ENCODE data around the gene ASIC4. TPM values are rescaled to one million over a fixed set of nuclear protein-coding genes. Genes with fewer than 3 reads are reported as not detected.

The ASIC4 gene, protein sequence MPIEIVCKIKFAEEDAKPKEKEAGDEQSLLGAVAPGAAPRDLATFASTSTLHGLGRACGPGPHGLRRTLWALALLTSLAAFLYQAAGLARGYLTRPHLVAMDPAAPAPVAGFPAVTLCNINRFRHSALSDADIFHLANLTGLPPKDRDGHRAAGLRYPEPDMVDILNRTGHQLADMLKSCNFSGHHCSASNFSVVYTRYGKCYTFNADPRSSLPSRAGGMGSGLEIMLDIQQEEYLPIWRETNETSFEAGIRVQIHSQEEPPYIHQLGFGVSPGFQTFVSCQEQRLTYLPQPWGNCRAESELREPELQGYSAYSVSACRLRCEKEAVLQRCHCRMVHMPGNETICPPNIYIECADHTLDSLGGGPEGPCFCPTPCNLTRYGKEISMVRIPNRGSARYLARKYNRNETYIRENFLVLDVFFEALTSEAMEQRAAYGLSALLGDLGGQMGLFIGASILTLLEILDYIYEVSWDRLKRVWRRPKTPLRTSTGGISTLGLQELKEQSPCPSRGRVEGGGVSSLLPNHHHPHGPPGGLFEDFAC
- 0.32 TPM in 1 of 2 replicates, not detected in the other for total RNA-seq (2014; rRNA removed; shearing (Covaris generic); ENCODE audit: low replicate concordance)

DNA sequence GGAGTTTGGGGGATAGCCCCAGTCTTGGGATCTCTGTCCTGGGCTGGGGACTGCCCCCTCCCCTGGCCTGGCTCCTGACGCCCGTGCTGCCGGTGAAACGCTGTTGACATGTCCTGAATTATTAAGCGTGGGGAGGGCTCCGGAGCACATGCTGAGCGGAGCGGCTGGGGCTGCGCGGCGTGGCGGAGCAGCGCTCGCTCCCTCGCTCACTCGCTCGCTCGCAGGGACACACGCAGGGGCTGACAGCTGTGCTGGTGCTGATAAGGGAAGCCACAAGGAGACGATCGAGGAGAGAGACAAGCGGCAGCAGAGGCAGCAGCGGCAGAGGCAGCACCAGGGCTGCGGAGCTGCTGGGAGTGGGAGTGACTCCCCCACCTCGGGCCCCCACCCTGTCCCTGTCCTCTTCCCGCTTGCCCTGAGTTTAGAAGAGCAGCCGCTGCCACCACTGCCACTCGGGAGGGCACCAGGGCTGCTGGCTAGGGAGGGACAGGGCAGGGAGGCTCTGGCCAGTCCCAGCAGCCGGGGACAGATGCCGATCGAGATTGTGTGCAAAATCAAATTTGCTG lies at the start of gene ASIC4:
TSS of gene ASIC4 (plus strand) at position 287 of the 566 bp plus-strand sequence. CDS start at position 530, 243 bp downstream.
- no peaks in the 10 kb centered on the region for H3K9me2 ChIP-seq (replicated peaks; ENCODE audit: insufficient read depth, low read length)
- DNase-seq, result no peak
- H3K27me3 ChIP-seq (ENCODE audit: low read length), result no peaks in the 10 kb centered on the region
- 0 out of 2 replicates have a peak, but pooled peaks cover 4% of the 10 kb centered on the region for H4K20me1 ChIP-seq (ENCODE audit: insufficient read depth, low read depth, low read length)
- H3K4me3 ChIP-seq (ENCODE audit: low read length), result no peak within 1 kb of the TSS
- H3K9me3 ChIP-seq (ENCODE audit: low read length), result no peaks in the 10 kb centered on the region
- H2AFZ ChIP-seq (ENCODE audit: low read length), result no peak within 1 kb of the TSS
- no peaks in the 10 kb centered on the region for H3K79me2 ChIP-seq (ENCODE audit: low read length)
- no peak within 1 kb of the TSS for H3K4me2 ChIP-seq (ENCODE audit: low read depth, low read length, poor library complexity, severe bottlenecking)
- no peak within 1 kb of the TSS for H3K27ac ChIP-seq (ENCODE audit: low read length)
- H3K4me1 ChIP-seq (ENCODE audit: low read length), result peaks cover 29% of the 10 kb centered on the region
- no peak within 1 kb of the TSS for H3K9ac ChIP-seq (ENCODE audit: low read length)
- no peaks in the 10 kb centered on the region for H3K36me3 ChIP-seq (ENCODE audit: insufficient read depth, low read length)

DNA sequence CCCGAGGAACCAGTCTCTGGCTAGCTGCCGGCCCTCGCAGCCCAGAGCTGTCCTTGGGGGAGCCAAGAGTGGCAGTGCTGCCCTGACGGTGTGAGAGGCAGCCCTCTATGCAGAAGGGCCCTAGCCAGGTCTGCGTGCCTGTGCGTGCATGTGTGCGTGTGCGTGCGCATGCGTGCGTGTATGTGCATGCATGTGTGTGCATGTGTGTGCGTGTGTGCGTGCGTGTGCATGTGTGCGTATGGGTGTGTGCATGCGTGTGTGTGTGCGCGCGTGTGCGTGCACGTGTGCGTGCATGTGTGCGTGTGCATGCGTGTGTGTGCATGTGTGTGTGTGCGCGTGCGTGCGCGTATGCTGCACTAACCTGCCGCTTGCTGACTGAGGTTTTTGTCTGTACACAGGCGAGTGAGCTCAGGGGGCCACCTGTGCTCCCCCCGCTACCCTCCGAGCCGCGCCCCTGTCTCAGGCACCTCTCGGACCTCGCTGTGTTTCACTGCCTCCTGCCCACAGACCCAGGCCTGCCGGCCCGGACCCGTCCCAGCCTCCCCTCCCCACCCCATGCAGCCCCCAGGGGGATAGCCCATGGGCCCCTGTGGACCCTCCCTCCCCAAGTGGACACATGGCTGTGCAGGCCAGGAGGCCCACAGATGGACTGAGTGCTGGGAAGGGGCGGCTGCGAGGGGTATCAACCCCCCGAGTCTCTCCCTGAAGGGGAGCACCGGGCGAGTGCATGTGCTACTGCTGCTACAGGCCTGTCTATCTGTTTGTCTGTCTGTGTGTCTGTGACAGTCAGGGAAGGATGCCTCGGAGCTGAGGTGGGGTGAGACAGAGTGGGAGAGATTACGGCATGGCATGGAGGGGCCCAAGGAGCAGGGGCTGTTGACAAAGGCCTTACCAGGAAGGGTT lies 48.4 kb upstream of the ASIC4 start:
- Histone ChIP-seq H3K9me3 (ENCODE audit: low read length) (no peaks in the 10 kb centered on the region), H4K20me1 (ENCODE audit: insufficient read depth, low read depth, low read length) (no peaks in the 10 kb centered on the region), H3K9ac (ENCODE audit: low read length) (no peak overlapping the region), H3K27me3 (ENCODE audit: low read length) (no peaks in the 10 kb centered on the region), H2AFZ (ENCODE audit: low read length) (no peak overlapping the region), H3K4me3 (ENCODE audit: low read length) (no peak overlapping the region), H3K36me3 (ENCODE audit: insufficient read depth, low read length) (no peaks in the 10 kb centered on the region), H3K4me1 (ENCODE audit: low read length) (no peaks in the 10 kb centered on the region), H3K27ac (ENCODE audit: low read length) (no peak overlapping the region), H3K79me2 (ENCODE audit: low read length) (no peaks in the 10 kb centered on the region), H3K9me2 (replicated peaks; ENCODE audit: insufficient read depth, low read length) (no peaks in the 10 kb centered on the region), H3K4me2 (ENCODE audit: low read depth, low read length, poor library complexity, severe bottlenecking) (no peak overlapping the region)
- DNase-seq, result no peak

DNA sequence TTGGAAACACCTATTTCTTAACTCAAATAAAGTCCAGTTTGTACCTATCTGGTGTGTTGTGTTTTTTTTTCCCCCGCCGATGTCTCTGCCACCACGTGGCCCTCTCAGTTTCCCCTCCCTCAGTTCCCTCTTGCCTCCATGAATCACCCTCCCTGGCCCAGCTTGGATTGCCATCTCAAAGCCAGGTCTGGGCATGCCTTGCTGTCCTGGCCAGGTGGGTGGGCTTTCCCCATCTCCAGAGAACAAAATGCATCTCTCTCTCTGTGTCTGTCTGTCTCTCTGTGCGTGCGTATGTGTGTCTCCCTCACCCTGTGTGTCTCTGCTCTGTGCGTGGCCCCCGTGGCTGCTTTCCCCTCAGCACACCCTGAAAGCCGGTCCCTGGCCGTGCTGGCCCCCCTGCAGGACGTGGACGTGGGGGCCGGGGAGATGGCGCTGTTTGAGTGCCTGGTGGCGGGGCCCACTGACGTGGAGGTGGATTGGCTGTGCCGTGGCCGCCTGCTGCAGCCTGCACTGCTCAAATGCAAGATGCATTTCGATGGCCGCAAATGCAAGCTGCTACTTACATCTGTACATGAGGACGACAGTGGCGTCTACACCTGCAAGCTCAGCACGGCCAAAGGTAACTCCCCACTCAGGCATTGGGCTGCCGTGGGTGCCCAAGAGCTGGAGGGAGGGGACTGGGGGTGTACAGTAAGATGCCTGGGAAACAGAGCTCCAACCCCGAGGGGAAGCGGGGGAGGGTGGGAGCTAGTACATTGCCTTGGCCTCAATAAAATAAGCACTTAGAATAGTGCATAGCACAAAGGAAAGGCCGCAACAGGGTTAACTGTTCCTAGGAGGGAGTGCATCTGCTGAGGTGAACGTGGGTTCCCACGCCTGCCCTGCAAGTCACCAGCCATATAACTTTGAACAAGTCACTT lies 47.2 kb upstream of the ASIC4 start:
- Histone ChIP-seq H3K27me3 (ENCODE audit: low read length) (no peaks in the 10 kb centered on the region), H3K36me3 (ENCODE audit: insufficient read depth, low read length) (no peaks in the 10 kb centered on the region), H2AFZ (ENCODE audit: low read length) (no peak overlapping the region), H3K27ac (ENCODE audit: low read length) (no peak overlapping the region), H3K4me2 (ENCODE audit: low read depth, low read length, poor library complexity, severe bottlenecking) (no peak overlapping the region), H3K4me3 (ENCODE audit: low read length) (no peak overlapping the region), H4K20me1 (ENCODE audit: insufficient read depth, low read depth, low read length) (no peaks in the 10 kb centered on the region), H3K79me2 (ENCODE audit: low read length) (no peaks in the 10 kb centered on the region), H3K9me2 (replicated peaks; ENCODE audit: insufficient read depth, low read length) (no peaks in the 10 kb centered on the region), H3K9ac (ENCODE audit: low read length) (no peak overlapping the region), H3K4me1 (ENCODE audit: low read length) (no peaks in the 10 kb centered on the region), H3K9me3 (ENCODE audit: low read length) (no peaks in the 10 kb centered on the region)
- no peak for DNase-seq

DNA sequence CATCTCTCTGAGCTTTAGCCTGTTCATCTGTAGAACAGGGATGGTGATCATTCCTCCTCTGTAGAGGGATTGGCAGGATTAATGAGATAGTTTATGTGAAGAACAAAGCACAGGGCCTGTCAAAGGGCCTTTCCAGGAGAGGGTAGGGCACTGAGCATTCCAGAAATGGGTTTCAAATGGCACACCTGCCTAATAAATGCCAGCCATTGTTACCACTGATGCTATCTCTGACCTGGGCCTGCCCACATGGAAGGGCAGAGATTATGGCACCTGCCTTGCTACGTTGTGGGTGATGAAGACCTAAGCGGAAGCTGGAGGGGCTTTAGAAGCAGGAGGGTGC lies 46.6 kb upstream of the ASIC4 start:
- H3K27me3 ChIP-seq (ENCODE audit: low read length), result no peaks in the 10 kb centered on the region
- no peak overlapping the region for H2AFZ ChIP-seq (ENCODE audit: low read length)
- H3K9ac ChIP-seq (ENCODE audit: low read length), result no peak overlapping the region
- no peak for DNase-seq
- no peaks in the 10 kb centered on the region for H3K9me2 ChIP-seq (replicated peaks; ENCODE audit: insufficient read depth, low read length)
- H3K27ac ChIP-seq (ENCODE audit: low read length), result no peak overlapping the region
- H3K79me2 ChIP-seq (ENCODE audit: low read length), result no peaks in the 10 kb centered on the region
- H4K20me1 ChIP-seq (ENCODE audit: insufficient read depth, low read depth, low read length), result no peaks in the 10 kb centered on the region
- no peak overlapping the region for H3K4me2 ChIP-seq (ENCODE audit: low read depth, low read length, poor library complexity, severe bottlenecking)
- no peaks in the 10 kb centered on the region for H3K9me3 ChIP-seq (ENCODE audit: low read length)
- no peaks in the 10 kb centered on the region for H3K36me3 ChIP-seq (ENCODE audit: insufficient read depth, low read length)
- no peaks in the 10 kb centered on the region for H3K4me1 ChIP-seq (ENCODE audit: low read length)
- H3K4me3 ChIP-seq (ENCODE audit: low read length), result no peak overlapping the region

DNA sequence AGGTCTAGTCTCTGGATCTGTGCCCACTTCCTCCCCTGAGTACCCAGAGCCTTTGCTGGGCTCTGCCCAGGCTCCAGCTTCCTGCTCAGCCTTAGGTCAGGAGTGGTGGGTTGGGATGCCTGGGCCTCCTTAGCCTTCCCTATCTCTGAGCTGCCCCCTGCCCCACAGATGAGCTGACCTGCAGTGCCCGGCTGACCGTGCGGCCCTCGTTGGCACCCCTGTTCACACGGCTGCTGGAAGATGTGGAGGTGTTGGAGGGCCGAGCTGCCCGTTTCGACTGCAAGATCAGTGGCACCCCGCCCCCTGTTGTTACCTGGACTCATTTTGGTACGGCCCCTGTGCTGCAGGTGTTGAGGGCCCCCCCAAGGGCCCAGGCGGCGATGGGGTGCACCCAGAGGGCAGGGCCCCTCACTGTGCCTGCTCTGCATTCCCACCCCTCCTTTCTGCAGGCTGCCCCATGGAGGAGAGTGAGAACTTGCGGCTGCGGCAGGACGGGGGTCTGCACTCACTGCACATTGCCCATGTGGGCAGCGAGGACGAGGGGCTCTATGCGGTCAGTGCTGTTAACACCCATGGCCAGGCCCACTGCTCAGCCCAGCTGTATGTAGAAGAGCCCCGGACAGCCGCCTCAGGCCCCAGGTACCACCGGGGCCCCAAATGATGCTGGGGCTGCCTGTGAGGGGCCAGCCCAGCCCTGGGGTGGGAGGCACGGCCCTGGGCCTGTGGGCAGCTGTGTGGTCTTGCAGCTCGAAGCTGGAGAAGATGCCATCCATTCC lies 45.7 kb upstream of the ASIC4 start:
- H3K4me2 ChIP-seq (ENCODE audit: low read depth, low read length, poor library complexity, severe bottlenecking), result no peak overlapping the region
- no peaks in the 10 kb centered on the region for H3K36me3 ChIP-seq (ENCODE audit: insufficient read depth, low read length)
- no peak for DNase-seq
- no peaks in the 10 kb centered on the region for H4K20me1 ChIP-seq (ENCODE audit: insufficient read depth, low read depth, low read length)
- H3K27me3 ChIP-seq (ENCODE audit: low read length), result no peaks in the 10 kb centered on the region
- H3K9ac ChIP-seq (ENCODE audit: low read length), result no peak overlapping the region
- H3K9me3 ChIP-seq (ENCODE audit: low read length), result no peaks in the 10 kb centered on the region
- no peaks in the 10 kb centered on the region for H3K79me2 ChIP-seq (ENCODE audit: low read length)
- no peak overlapping the region for H3K27ac ChIP-seq (ENCODE audit: low read length)
- no peaks in the 10 kb centered on the region for H3K9me2 ChIP-seq (replicated peaks; ENCODE audit: insufficient read depth, low read length)
- H3K4me1 ChIP-seq (ENCODE audit: low read length), result no peaks in the 10 kb centered on the region
- H2AFZ ChIP-seq (ENCODE audit: low read length), result no peak overlapping the region
- H3K4me3 ChIP-seq (ENCODE audit: low read length), result no peak overlapping the region

DNA sequence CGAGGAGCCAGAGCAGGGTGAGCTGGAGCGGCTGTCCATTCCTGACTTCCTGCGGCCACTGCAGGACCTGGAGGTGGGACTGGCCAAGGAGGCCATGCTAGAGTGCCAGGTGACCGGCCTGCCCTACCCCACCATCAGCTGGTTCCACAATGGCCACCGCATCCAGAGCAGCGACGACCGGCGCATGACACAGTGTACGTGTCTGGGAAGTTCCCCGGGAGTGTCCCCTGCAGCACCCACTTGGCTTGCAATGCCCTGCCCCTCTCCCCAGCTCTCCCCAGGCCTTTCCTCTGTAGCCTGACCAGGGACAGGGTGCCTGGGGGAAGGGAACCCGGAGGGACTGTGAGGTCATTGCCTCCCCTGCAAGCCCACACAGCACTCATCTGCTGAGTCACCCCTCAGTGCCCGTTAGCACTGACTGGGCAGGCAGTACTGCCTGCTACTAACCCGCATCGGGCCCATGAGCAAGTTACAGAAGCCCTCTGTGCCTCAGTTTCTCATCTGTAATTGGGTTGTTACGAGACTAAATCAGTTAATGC lies 45.0 kb upstream of the ASIC4 start:
- Histone ChIP-seq H3K27me3 (ENCODE audit: low read length) (no peaks in the 10 kb centered on the region), H3K36me3 (ENCODE audit: insufficient read depth, low read length) (no peaks in the 10 kb centered on the region), H3K9me2 (replicated peaks; ENCODE audit: insufficient read depth, low read length) (no peaks in the 10 kb centered on the region), H3K4me2 (ENCODE audit: low read depth, low read length, poor library complexity, severe bottlenecking) (no peak overlapping the region), H3K9ac (ENCODE audit: low read length) (no peak overlapping the region), H3K27ac (ENCODE audit: low read length) (no peak overlapping the region), H3K9me3 (ENCODE audit: low read length) (no peaks in the 10 kb centered on the region), H2AFZ (ENCODE audit: low read length) (no peak overlapping the region), H4K20me1 (ENCODE audit: insufficient read depth, low read depth, low read length) (no peaks in the 10 kb centered on the region), H3K4me1 (ENCODE audit: low read length) (no peaks in the 10 kb centered on the region), H3K4me3 (ENCODE audit: low read length) (no peak overlapping the region), H3K79me2 (ENCODE audit: low read length) (no peaks in the 10 kb centered on the region)
- DNase-seq, result no peak

DNA sequence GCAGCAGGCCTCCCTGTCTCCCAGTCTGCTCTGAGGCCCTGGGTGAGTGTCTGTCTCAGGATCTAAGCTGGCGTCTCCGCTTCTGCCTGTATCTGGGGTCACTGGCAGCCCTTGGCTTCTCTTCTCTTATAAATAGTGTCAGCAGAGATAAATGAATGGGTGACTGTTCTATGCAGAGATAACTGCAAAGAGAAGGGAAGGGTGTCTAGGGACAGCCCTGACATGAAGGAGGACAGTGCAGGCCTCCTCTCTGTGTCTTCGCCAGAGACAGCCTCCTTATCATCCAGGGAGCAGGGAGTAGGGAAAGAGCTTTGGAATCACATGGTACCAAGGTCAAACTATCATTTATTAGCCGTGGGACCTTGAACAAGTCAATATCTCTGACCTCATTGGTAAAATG lies 43.9 kb upstream of the ASIC4 start:
- H3K27me3 ChIP-seq (ENCODE audit: low read length), result no peaks in the 10 kb centered on the region
- no peaks in the 10 kb centered on the region for H3K36me3 ChIP-seq (ENCODE audit: insufficient read depth, low read length)
- H3K4me3 ChIP-seq (ENCODE audit: low read length), result no peak overlapping the region
- no peaks in the 10 kb centered on the region for H3K79me2 ChIP-seq (ENCODE audit: low read length)
- H2AFZ ChIP-seq (ENCODE audit: low read length), result no peak overlapping the region
- H3K27ac ChIP-seq (ENCODE audit: low read length), result no peak overlapping the region
- no peaks in the 10 kb centered on the region for H3K9me2 ChIP-seq (replicated peaks; ENCODE audit: insufficient read depth, low read length)
- no peak for DNase-seq
- no peak overlapping the region for H3K9ac ChIP-seq (ENCODE audit: low read length)
- no peak overlapping the region for H3K4me2 ChIP-seq (ENCODE audit: low read depth, low read length, poor library complexity, severe bottlenecking)
- no peaks in the 10 kb centered on the region for H3K4me1 ChIP-seq (ENCODE audit: low read length)
- H4K20me1 ChIP-seq (ENCODE audit: insufficient read depth, low read depth, low read length), result no peaks in the 10 kb centered on the region
- no peaks in the 10 kb centered on the region for H3K9me3 ChIP-seq (ENCODE audit: low read length)
